NCI-H748 (cell line): ENCODE results near the gene LGR4.

Experiments used
- DNase-seq: peaks from one replicate; lab custom pipeline; 2025; ENCODE audit not compliant: unreplicated experiment; lab: John Stamatoyannopoulos, UW

LGR4 gene

DNA sequence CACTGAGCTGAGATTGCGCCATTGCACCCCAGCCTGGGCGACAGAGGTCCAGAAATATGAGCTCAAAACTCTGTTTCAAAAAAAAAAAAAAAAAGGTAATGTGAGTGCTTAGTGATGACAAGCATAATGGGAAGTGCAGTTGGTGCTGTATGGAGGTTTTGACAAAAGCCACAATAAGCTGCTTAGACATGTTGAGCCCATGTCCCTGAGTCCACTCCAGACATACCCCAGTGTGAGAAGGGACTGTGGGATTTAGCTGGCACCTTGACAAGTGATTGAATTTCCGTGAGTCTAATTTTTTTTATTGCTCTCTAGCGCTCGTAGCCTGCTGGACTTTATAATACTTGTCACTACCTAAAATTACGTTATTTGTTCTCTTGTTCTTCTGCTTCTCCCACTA lies 15.1 kb upstream of the LGR4 start:
- DNase-seq = no peak

DNA sequence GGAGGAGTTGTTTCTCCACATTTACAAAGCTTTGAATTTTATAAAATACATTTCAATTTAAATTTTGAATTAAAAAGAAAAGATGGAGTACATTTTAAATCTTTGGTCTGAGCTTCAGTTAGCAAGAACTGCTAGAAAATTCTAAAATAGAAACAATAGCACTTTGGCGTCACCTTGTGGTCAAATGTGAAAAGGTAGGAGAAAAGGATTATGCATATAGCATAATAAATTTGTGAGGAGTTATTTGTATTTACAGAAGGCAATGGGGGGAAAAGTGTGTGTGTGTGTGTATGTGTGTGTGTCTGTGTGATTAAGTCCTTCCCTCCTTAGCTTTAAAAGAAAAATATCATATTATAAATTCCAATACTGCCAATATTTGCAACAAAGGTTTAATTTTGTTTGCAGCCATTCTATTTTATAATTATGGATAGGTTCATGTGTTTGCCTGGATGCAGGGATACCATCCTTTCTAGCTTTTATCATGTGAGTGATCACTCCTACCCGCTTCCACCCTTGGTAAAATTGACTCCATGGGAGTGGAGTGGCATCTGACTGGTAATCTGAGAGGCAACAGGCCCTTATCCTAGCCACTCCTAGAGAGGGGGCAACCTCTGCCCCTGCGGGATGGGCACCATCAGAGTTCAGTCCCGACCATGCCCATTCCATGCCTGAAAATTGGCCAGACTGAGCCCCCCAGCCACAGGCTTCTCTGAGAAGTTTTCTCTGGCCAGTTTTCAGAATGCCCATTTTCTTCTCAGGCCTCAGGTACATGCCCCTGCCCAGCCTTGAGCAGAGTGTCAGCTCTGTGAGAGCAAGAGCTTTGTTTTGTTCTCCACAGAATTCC lies 13.6 kb upstream of the LGR4 start:
- peak; percentile 75 for DNase-seq

DNA sequence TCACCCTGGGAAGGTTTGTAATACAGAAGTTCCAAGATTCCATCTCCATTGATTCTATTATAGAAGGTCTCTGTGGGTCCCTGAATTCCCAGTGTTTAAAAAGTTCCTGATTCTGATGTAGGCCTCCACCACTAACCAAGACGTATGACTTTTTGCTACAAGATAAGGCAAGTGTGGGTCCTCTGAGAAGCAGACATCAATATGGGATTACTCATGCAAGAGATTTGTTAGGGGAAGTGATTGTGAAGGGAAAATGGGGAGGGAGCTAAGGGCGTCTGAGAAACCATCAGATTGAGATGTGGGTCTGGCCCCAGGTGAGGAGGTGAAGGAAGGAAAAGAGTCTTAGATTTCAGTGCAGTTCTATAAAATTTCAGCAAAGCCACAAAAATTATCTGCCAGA lies 10.2 kb upstream of the LGR4 start:
- DNase-seq = no peak

DNA sequence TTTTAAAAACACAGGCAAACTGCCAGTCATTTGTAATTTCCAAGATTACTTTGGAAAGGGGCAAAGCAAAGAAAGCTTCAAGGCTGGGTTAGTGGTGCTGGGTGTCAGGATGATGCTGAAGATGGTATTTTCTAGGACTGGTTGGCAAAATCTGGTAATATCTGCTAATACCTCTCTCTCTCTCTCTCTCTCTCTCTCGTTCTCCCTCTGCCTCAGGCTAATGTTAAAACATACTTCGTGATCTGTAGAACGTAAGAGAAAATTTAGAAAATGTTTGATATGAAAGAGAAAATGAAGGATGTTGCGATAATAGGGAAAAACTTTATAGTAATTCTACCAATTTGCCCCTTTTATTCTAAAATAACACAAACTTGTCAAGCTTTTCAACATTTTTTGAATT lies 9.4 kb upstream of the LGR4 start:
- DNase-seq = no peak

DNA sequence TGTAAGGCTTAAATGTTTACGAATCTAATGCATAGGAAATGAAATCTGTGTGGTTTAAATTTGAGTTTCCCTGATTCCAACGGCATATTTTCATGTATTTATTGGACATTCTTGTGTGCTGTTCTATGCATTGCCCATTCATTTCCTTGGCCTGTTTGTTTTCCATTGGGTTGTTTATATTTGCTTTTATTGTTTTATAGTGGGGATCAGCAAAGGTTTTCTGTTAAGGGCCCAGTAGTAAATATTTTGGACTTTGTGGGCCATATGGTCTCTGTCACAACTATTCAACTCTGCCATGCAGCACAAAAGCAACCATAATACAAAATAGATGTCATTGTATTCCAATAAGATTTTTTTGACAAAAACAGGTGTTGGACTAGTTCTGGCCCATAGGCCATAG lies 5.2 kb upstream of the LGR4 start:
- no peak for DNase-seq

DNA sequence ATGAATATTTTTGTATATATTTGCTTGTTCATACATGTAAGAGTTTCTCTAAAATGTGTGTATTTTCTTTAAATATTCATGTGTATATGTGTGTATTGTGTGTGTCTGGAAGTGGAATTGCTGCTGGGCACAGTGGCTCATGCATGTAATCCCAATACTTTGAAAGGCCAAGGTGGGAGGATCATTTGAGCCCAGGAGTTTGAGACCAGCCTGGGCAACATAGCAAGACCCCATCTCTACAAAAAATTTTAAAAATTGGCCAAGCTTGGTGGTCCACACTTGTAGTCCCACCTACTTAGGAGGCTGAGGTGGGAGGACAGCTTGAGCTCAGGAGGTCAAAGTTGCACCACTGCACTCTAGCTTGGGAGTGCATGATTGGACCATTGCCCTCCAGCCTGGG lies 4.7 kb upstream of the LGR4 start:
- no peak for DNase-seq

DNA sequence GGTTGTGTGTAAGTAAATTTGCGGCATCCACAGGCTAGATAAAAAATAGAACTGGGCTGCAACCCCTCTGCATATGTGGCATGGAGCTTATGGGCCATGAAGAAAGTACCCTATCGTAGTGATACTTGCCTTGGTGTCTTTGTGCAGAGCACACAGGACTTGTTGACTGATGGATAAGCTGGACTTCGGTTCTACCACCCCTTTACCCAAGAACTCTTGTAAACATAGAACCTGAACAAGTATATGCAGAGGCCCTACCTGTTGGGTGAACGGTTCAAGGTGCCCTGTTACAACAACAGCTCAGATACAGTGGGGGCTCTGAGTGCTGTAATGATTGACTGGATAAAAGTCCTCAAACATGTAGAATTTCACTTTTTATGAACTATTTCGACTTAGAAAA lies 3.0 kb upstream of the LGR4 start:
- no peak for DNase-seq

DNA sequence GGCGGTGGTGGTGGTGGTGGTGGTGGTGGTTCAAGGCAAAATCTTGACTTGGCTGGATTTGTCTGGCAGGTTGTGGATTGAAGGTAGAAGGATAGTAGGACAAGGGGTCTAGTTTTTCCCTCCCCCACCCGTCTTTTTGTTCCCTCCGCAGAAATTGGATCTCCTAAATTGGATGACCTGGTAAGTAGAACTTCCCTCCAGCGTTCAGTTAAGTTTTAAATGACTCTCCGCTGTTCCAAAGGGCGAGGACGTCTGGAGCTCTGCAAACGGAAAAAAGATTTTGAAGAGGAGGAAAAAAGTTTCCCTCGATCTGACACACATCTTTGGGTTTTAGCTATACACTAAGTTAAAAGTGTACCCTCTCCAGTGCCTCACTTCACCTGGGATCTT lies 422 bp upstream of the LGR4 start:
- DNase-seq = no peak

DNA sequence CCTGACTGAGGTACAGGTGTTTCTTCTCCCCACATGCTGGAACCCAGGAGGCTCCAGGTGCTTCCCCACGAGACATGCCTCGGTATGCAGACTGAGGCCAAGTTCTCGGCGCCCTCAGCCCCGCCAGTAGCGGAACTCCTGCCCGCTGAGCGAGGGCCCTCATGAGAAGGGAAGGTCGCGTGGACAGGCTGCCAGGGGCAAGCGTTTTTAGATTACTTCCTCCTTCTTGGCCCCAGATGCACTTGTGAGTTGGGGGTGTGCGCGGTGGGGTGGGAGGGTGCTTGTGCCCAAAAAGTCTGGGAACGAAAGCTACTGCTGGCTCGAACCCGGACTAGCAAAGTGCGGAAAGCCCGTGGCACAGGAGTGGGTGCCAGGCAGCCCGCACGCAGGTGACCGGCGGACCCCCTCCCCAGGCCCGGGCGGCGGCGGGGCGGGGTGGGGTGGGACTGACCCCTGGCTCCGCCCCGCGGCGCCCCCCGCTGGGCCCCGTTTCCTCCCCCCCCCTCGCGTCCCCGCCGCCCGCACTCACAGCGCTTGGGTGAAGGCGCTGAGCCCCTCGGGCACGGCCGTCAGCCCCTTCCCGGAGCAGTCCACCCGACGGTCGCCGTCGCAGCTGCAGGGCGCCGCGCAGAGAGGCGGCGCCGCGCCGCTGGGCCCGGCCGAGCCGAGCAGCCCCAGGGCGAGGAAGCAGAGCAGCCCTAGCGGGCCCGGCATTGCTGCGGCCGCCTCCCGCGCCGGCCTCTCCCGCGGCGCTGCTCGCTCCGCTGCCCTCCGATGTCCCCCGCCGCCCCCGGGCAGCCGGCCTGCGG lies 797 bp downstream of the LGR4 start:
- peak; percentile 72 for DNase-seq

DNA sequence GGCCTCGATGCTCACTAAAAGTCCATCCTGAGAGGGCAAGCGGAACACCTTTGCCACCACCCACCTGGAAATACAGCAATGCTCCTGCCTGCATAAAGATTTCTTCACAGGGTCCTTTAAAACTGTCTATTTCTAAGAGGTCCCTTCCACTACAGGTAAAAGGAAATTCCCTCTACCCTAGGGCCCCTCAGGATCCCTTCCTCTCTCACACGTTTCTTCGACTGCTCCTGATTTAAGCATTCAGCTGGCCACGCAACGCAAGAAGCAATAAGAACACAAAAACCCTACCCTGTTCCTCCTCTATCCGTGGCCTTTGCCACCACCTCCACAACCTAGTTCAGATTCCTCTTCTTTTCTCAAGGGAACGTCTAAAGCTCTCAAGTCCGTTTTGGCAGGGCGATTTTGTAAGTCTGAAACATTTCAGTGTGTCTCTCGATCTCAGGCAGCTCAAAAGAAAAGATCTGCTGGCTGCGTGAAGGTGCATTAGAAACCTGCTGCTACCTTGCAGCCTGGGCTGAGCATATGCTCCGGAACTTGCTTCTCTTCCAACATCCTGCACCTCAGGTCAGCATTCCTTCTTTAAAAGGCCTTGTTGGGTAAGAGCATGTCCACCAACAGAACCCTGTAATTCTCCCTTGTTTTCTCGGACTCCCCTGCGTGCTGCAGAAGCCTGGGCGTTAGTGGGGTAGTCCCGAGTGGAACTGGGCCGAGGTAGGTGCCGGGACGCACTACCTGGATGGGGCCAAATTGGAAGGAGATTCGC lies 1.6 kb downstream of the LGR4 start:
- DNase-seq = peak; percentile 62

DNA sequence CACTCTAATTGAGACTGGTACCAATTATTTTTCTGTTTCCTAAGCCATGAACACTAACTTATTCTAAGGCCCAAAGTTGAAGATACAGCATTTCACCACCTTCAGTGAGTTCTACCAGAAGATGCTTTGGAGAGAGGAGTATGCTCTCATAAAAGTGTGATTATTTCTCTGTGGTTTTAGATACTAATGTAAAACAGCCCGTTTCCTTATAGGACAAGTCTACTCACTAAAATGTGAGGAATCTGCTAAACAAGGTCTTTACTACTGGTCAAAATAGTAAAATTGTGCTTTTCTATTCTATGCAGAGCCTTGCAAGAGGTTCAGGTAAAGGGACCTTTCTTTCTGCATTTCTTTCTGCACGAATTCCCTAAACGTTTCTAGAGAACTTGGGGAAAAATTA lies 2.4 kb downstream of the LGR4 start:
- DNase-seq = no peak

DNA sequence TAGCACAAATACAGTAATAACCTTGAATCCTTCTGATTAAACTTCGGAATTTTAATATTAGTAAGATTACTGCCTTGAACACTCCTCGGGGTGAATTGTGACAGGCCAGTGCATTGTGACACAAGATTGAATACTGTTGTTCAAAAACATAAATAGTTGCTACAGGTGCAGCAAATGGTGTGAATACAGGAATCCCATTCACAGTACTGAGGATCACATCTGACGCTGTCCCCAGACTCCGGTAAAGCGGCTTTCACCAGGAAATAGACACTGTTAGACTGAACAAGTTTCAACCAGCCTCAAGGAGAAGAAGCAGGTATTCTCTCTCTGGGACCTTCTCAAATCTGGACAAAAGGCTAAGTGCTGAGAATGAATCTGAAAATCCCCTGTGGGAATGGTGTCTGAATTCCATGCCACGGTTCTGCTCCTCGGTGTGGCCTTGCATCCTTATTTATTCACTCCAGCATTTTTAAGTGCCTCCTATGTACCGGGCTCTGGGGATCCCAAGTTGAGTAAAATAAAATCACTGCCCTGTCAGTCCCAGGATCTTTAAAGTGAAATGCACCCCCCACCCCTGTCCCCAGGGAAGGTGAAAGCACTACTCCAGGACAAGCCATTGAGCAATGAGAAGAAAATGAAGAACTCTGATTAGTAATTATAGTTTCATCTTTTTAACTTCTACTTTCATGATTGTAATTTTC lies 3.4 kb downstream of the LGR4 start:
- DNase-seq = no peak

DNA sequence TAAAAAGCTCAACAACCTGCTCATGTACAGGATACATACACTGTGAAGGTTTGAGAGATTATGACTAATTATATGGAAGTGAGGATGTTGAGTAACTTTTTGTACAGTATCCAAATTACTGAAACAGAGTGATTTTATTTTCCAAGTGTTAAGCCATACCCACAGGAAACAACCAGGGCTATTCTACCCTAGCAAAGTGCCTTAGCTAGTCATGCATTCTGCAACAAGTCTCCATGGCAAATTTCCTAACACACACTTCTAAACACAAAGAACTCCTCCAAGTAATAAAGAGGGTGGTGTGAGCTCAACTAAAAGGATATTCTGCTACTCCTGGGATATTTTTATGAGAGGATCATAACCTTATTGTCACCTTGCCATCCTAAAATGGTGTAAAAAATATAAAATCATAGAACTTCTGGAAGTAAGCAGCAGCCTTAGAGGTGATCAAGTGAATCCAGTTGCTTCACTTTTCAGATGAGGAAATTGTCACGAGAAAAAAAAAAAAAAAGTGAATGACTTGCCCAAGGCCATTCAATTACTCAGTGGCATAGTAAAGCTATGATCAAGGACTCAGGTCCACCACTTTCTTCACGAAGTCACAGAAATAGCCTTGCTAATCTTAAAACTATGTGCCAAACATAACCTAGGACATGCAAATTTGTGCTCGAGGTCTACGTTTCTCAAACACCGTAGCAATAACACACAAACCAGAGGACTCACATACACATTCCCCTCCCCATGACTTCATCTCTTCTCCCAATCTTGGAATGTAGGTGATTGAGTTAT lies 4.2 kb downstream of the LGR4 start:
- no peak for DNase-seq

DNA sequence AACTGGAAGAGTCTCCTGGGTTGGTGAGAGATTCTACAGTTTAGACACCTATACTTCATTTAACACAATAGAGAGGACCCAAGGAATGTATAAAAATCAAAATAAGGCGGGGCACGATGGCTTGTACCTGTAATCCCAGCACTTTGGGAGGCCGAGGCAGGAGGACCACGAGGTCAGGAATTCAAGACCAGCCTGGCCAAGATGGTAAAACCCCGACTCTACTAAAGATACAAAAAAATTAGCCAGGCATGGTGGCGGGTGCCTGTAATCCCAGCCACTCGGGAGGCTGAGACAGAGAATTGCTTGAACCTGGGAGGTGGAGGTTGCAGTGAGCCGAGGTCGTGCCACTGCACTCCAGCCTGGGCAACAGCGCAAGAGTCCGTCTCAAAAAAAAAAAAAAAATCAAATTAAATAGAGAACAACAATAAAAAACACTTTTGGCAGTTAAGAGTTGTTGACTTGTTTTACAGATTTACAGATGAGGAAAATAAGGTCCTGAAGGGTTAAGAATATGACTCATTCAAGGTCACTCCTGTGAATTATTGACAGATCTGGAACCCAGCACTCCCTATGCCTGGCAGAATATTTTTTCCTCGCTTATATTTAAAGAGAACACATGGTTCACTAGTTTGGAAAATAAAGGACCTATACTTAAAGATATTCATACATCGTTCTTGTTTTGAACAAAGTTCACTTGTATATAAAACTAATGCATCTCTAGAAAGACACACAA lies 5.2 kb downstream of the LGR4 start:
- DNase-seq = no peak

DNA sequence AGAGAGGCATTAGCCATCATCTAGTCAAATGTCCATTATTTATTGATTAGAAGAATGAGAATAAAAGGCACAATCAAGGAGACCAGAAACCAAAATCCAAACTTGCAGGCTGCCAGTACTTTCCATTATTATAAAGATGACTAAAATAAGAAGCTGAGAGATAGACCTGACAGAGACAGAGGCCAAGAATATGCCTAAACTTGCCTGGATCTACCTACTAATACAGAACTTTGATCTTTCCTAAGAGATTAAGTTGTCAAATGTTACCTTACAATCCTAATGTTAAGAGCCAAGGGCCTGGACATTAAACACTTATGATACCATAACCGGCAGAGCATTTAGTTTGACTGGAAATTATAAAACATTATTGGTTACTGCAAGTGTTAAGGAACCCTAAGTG lies 6.2 kb downstream of the LGR4 start:
- no peak for DNase-seq

DNA sequence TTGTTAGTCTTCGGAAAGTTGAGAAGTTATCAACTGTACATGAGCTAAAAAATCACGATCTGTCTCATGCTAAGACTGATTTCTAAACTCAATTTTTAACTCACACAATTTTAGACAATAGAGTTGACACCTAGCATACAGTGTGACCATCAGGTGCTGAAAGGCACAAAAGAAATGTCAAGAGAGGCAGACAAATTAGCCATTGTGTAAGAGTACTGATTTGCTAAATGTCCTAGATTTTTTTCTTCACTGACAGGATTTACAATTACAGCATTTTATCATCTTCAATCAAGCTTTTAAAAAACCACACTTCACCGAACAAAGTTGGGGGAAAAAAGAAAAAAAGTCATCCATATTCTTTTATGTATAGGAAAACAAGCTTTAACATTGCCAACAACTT lies 7.0 kb downstream of the LGR4 start:
- peak; percentile 30 for DNase-seq

DNA sequence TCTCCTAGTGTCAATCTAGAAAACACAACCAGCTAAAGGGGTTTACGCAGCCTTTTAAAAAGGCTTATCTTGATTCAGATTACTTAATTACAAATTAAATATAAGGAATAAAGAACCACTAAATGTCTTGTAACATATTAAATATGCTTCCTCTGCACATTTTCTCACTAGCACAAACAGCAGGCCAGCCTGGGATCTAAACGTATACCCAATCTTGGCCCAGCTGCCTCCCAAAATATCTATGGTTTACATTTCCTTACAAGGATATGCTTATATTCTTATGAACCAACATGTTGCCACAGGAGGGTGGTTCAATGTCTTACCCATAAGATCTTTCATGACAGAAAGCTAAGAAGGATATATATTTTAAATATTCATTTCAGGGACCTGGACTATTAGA lies 7.7 kb downstream of the LGR4 start:
- no peak for DNase-seq

DNA sequence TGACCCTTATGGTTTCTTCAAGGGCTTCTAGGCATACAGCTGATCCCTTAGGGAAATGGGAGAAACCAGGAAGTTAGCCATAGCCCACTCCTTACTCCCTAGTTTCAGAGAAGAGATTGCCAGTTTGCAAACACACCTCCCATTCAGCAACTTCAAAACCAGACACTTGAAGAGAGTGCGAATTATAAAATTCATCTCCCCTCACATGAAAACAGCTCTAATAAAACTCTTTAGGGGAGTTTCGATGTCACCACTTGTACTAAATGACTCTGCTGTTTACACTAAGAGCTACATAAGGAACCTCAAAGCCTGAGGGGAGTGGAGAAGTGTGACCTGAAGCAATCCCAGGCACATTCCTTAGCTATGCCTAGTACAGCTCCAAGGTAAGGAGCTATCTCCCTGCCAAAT lies 8.3 kb downstream of the LGR4 start:
- DNase-seq = no peak

DNA sequence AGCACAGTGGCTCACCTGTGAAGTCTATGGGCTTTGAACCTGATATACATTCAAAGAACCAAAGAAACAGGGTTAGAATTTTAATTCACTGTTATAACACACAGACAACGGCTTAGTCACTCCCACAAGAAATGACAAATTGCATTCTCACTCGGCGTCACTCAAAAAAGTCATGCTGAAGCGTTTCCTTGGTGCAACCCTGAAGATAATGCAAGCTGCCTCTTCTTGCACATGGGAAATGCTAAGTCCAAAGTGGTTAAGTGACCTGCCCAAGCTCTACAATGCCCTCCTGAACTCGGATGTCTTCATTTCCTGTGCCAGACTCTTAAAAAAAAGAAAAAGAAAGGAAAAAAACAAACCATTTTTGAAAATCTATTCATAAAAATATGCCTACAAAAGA lies 10.0 kb downstream of the LGR4 start:
- DNase-seq = no peak
